GM18526 (cell line): ENCODE measurements around the gene LRRC55.

Experiments
- POLR2A ChIP-seq: IDR thresholded peaks from 3 replicates; pipeline ENCODE4 v1.6.1; 2011; ENCODE audit not compliant: insufficient read length; ENCODE audit errors: extremely low read depth

Gene LRRC55

GRCh38 chr11:57235761-57236703, 54.3 kb downstream of the LRRC55 start:
- TF ChIP-seq POLR2A = no peak

- TF ChIP-seq POLR2A = no peak
Observed at GRCh38 chr11:57237204-57237681, 55.5 kb downstream of the LRRC55 start, which contains the start of gene APLNR. Gene APLNR, minus strand, starts transcription at chr11:57237250. Its CDS starts 246 bp downstream, at chr11:57237004.

GRCh38 chr11:57239348-57239747, 57.6 kb downstream of the LRRC55 start:
- no peak for TF ChIP-seq POLR2A

GRCh38 chr11:57240007-57240406, 58.3 kb downstream of the LRRC55 start:
- TF ChIP-seq POLR2A = no peak

GRCh38 chr11:57240757-57241156, 59.0 kb downstream of the LRRC55 start:
- no peak for TF ChIP-seq POLR2A
